Epithelial cell of esophagus (primary cell): ENCODE data around the gene ATN1.
A peak's percentile ranks its signal among the peaks of the same experiment; 100 is the strongest.

ENCODE experiments used
- DNase-seq: peaks from one replicate; pipeline ENCODE4 v3.0.0; 2010; ENCODE audit warnings: low read depth
- H3K4me3 ChIP-seq: 2 replicates; pipeline ENCODE4 v1.5.1; 2011; ENCODE audit warnings: mild to moderate bottlenecking, low read length, control low read depth
- CTCF ChIP-seq: IDR thresholded peaks from 2 replicates; pipeline ENCODE4 v1.5.1; 2011; ENCODE audit warnings: low read depth, mild to moderate bottlenecking, low read length, control low read depth, inconsistent platforms; ENCODE audit not compliant: insufficient read depth; ENCODE audit errors: missing control alignments

The ATN1 gene

GRCh38 chr12:6975297-6976032 lies 47.7 kb downstream of the ATN1 start:
- TF ChIP-seq CTCF, result no peak
- DNase-seq, result no peak
- no peak overlapping the region for H3K4me3 ChIP-seq

- DNase-seq, result no peak
- no peak for TF ChIP-seq CTCF
- no peak overlapping the region for H3K4me3 ChIP-seq
These were observed 49.9 kb downstream of the ATN1 start for GRCh38 chr12:6977653-6978052.

DNA sequence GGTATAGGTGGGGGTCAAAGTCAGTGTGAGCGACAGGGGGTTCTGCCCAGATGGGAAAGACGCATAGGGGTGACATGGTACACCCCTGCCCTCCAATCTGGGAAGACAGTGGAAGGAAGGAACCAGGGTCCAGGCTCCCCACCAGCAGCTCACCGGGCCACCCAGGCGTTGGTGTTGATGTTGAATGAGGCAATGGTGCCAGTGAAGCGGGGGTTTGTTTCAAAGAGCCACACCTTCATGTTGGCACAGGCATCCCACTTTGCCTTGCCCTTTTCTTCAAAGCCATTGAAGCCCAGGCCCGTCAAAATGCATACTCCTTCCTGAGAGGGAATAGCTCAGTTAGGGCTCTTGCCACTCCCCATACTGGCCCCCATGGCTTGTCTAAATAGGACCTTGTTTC lies 50.4 kb downstream of the ATN1 start:
- H3K4me3 ChIP-seq, result no peak overlapping the region
- no peak for TF ChIP-seq CTCF
- DNase-seq, result no peak

GRCh38 chr12:6978611-6979011 lies 50.9 kb downstream of the ATN1 start:
- H3K4me3 ChIP-seq, result no peak overlapping the region
- no peak for TF ChIP-seq CTCF
- DNase-seq, result peak; percentile 67

DNA sequence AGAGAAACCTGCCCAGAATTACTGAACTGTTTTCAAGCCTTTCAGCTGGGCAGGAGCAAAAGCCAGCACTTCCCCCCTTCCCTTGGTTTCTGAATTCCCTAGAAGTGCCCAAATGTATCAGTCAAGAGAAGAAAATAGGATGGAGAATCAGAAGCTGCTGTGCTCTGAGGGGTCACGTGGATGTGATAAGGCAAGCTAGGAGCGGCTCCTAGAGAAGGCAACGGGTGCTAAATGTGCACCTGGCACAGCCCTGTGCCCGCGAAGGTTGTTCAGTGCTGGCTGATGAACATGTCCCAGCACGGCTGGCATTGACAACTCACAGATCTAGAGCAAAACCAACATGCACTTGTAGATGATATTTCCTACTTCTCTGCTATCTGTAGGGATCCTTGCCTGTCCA lies 51.3 kb downstream of the ATN1 start:
- no peak overlapping the region for H3K4me3 ChIP-seq
- peak; percentile 61 for DNase-seq
- TF ChIP-seq CTCF, result no peak

DNA sequence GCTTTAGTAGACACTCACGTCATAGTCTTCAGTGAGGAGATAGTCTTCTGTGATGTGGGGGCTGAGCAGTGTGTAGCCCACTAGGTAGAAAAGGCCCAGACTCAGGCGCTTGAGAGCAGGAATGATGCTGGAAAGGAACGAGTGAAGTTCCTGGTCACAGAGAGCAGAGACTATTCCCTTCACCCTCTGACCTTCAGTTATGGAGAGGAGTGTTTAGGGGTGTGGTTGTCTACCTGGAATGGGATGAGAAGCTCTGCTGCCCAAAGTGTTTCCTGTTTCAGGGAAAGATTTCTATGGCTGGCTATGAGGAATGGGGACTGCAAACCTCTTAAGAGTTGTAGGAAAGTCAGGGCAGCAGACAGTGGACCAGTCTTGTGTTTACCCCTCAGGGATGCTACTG lies 51.7 kb downstream of the ATN1 start:
- no peak for TF ChIP-seq CTCF
- no peak for DNase-seq
- H3K4me3 ChIP-seq, result no peak overlapping the region

DNA sequence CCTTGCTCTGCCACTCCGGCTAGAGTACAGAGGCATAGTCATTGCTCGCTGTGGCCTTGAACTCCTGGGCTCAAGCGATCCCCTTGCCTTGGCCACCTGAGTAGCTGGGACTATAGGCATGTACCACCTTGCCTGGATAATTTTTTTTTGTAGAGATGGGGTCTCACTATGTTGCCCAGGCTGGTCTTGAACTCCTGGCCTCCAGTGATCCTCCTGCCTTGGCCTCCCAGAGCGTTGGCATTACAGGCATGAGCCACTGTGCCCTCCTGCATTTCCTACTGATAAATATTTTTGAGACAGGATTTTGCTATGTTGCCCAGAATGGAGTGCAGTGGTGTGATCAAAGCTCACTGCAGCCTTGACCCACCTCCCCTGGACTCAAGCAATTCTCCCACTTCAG lies 52.3 kb downstream of the ATN1 start:
- no peak for TF ChIP-seq CTCF
- no peak overlapping the region for H3K4me3 ChIP-seq

More for the DNA sequence above, 52.3 kb downstream of the ATN1 start:
- DNase-seq, result no peak
